SU-DHL-6 (cell line): ENCODE results near the gene OR2D2.

ENCODE experiments used
- H2AFZ ChIP-seq: fragments of 200-600 bp; sonication (generic); 2 replicates; pipeline ENCODE4 v1.6.1; 2014; ENCODE audit warnings: low read depth, mild to moderate bottlenecking, moderate library complexity, mixed read lengths, antibody characterized with exemption, low read length; ENCODE audit not compliant: severe bottlenecking
- H3F3A ChIP-seq: fragments of 200-600 bp; shearing (Covaris generic); 2 replicates; pipeline ENCODE4 v1.6.0; 2016; ENCODE audit warnings: antibody characterized with exemption, mild to moderate bottlenecking; ENCODE audit not compliant: insufficient read depth
- H3K27ac ChIP-seq: fragments of 200-600 bp; sonication (generic); 2 replicates; pipeline ENCODE4 v1.5.1; 2016; ENCODE audit warnings: low read depth, mild to moderate bottlenecking, low read length, moderate library complexity, mixed read lengths
- H3K27me3 ChIP-seq: fragments of 200-600 bp; sonication (generic), shearing (Covaris generic); 2 replicates; pipeline ENCODE4 v1.6.0; 2014; ENCODE audit warnings: mild to moderate bottlenecking, low read length
- H3K36me3 ChIP-seq: fragments of 200-600 bp; sonication (generic); 2 replicates; pipeline ENCODE4 v1.6.1; 2014; ENCODE audit warnings: mild to moderate bottlenecking, low read length, mixed read lengths
- H3K4me2 ChIP-seq: fragments of 300-600, 200-600 bp; shearing (Covaris generic), sonication (generic); 2 replicates; pipeline ENCODE4 v1.6.0; 2014; ENCODE audit warnings: low read length, low read depth, mild to moderate bottlenecking; ENCODE audit not compliant: poor library complexity, severe bottlenecking
- H3K4me3 ChIP-seq: fragments of 200-600 bp; sonication (generic); 2 replicates; pipeline ENCODE4 v1.5.1; 2014; ENCODE audit warnings: antibody characterized with exemption, low read length, mild to moderate bottlenecking, mixed read lengths; ENCODE audit not compliant: insufficient read depth, poor library complexity, severe bottlenecking
- H3K79me2 ChIP-seq: fragments of 200-600 bp; sonication (generic); 2 replicates; pipeline ENCODE4 v1.6.1; 2014; ENCODE audit warnings: mild to moderate bottlenecking, low read length, moderate library complexity; ENCODE audit not compliant: insufficient read depth
- H3K9ac ChIP-seq: fragments of 200-600 bp; sonication (generic); 2 replicates; pipeline ENCODE4 v1.7.0; 2014; ENCODE audit warnings: mild to moderate bottlenecking, low read length
- H3K9me2 ChIP-seq: fragments of 200-600 bp; sonication (generic); replicated peaks from 2 replicates; pipeline ENCODE4 v1.6.1; 2014; ENCODE audit warnings: low read length; ENCODE audit not compliant: insufficient read depth
- H3K9me3 ChIP-seq: fragments of 200-600 bp; sonication (generic); 2 replicates; pipeline ENCODE4 v1.6.1; 2014; ENCODE audit warnings: low read length, mixed read lengths; ENCODE audit not compliant: insufficient read depth
- H4K20me1 ChIP-seq: fragments of 200-600 bp; sonication (generic); 2 replicates; pipeline ENCODE4 v1.6.1; 2014; ENCODE audit warnings: low read depth, mild to moderate bottlenecking, antibody characterized with exemption, low read length, moderate library complexity, mixed read lengths
- EZH2phosphoT487 ChIP-seq: fragments of 200-600 bp; sonication (generic), shearing (Covaris generic); conservative IDR thresholded peaks from 2 replicates; pipeline ENCODE4 v1.6.1; 2018; ENCODE audit warnings: mild to moderate bottlenecking, antibody characterized with exemption, low read length, moderate library complexity, mixed read lengths
- TF ChIP-seq, protein P1 (sequence below): fragments of 200-600 bp; sonication (generic); IDR thresholded peaks from one replicate; pipeline ENCODE4 v1.5.1; 2017; ENCODE audit warnings: antibody characterized with exemption, mild to moderate bottlenecking, low read length, moderate library complexity; ENCODE audit not compliant: insufficient read depth, poor library complexity, severe bottlenecking

The OR2D2 gene

DNA sequence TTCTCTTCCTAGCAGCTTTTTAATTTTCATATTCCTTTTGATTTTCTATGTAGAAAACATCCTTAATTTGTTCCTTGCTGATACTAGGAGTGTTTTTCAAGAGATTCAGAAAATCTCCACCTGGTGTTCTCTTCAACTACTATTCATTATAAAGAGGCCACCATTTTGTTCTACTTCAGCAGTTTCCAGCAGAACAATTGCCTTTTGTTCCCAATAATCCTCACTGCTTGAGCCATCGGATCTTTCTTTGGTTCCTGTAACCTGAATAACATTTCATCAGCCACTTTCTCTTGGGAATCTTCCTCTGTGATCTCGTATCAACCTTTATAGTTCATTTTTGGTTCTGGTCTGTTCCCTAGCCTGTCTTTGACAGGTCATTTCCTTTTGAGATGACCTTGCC is 48.6 kb downstream of the OR2D2 start:
- H3K27me3 ChIP-seq, result no peaks in the 10 kb centered on the region; the same call in 1 of the 2 replicates
- H3K9ac ChIP-seq, result no peak overlapping the region
- H3K27ac ChIP-seq, result no peak overlapping the region
- H4K20me1 ChIP-seq, result 0 out of 2 replicates have a peak, but pooled peaks cover 4% of the 10 kb centered on the region
- no peaks in the 10 kb centered on the region for H3K9me2 ChIP-seq
- no peaks in the 10 kb centered on the region for H3F3A ChIP-seq
- no peak overlapping the region for H3K4me3 ChIP-seq
- TF ChIP-seq EZH2phosphoT487, result no peak
- TF ChIP-seq, protein P1, sequence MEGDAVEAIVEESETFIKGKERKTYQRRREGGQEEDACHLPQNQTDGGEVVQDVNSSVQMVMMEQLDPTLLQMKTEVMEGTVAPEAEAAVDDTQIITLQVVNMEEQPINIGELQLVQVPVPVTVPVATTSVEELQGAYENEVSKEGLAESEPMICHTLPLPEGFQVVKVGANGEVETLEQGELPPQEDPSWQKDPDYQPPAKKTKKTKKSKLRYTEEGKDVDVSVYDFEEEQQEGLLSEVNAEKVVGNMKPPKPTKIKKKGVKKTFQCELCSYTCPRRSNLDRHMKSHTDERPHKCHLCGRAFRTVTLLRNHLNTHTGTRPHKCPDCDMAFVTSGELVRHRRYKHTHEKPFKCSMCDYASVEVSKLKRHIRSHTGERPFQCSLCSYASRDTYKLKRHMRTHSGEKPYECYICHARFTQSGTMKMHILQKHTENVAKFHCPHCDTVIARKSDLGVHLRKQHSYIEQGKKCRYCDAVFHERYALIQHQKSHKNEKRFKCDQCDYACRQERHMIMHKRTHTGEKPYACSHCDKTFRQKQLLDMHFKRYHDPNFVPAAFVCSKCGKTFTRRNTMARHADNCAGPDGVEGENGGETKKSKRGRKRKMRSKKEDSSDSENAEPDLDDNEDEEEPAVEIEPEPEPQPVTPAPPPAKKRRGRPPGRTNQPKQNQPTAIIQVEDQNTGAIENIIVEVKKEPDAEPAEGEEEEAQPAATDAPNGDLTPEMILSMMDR, result no peak
- no peak overlapping the region for H2AFZ ChIP-seq
- no peak overlapping the region for H3K4me2 ChIP-seq
- no peaks in the 10 kb centered on the region for H3K36me3 ChIP-seq
- no peaks in the 10 kb centered on the region for H3K9me3 ChIP-seq
- no peaks in the 10 kb centered on the region for H3K79me2 ChIP-seq

DNA sequence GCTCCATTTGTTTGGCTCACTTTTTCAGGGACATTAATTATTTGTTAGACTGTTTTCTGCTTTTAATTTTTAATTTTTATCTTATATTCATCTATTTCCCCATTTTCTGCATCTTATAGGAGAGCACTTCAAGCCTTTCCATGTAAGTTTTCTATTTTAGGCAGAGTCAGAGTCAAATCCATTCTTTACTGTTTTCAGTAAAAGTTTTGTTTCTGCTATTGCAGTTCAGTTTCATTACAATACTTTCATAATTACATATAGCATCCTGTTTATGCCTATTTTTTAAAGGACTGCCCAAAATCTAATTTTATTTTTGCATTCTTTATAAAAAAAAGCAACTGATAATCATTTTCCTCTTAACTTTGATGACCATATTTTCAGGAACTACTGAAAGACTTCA is 50.6 kb downstream of the OR2D2 start:
- no peaks in the 10 kb centered on the region; the same call in 1 of the 2 replicates for H3K27me3 ChIP-seq
- H4K20me1 ChIP-seq, result 0 out of 2 replicates have a peak, but pooled peaks cover 4% of the 10 kb centered on the region
- no peaks in the 10 kb centered on the region for H3K9me2 ChIP-seq
- no peaks in the 10 kb centered on the region for H3K79me2 ChIP-seq
- H3F3A ChIP-seq, result no peaks in the 10 kb centered on the region
- no peaks in the 10 kb centered on the region for H3K36me3 ChIP-seq
- no peak overlapping the region for H3K4me3 ChIP-seq
- H3K27ac ChIP-seq, result no peak overlapping the region
- TF ChIP-seq, protein P1, result no peak
- no peak for TF ChIP-seq EZH2phosphoT487
- no peak overlapping the region for H3K9ac ChIP-seq
- H2AFZ ChIP-seq, result no peak overlapping the region
- no peaks in the 10 kb centered on the region for H3K9me3 ChIP-seq
- no peak overlapping the region for H3K4me2 ChIP-seq
